PC-3 (cell line): Measurements from ENCODE around the gene KIAA1217. TPM values are rescaled to one million over a fixed set of nuclear protein-coding genes. Genes with fewer than 3 reads are reported as not detected.

Experiments used
- ATAC-seq: fragments of 200-7000 bp; cut with Tn5 transposase; 2 replicates; pipeline ENCODE4 v1.9.1; 2020; ENCODE audit warnings: mild to moderate bottlenecking, moderate library complexity
- BruUV-seq: library from RNA; stranded (reverse); fragments of 400-500 nt; replicated peaks from 2 replicates; lab custom pipeline; 2021; lab: Mats Ljungman, UMichigan
- CTCF ChIA-PET: fragments of 300-600 bp; sonication (Branson Sonifier 250); formaldehyde crosslinking; loops from one replicate; lab custom pipeline; 2022; ENCODE audit warnings: antibody characterized with exemption; lab: Charles Lee
- POLR2A ChIA-PET: fragments of 300-600 bp; sonication (Branson Sonifier 250); formaldehyde crosslinking; loops from one replicate; lab custom pipeline; 2022; ENCODE audit warnings: antibody characterized with exemption; ENCODE audit not compliant: unreplicated experiment; lab: Charles Lee
- DNase-seq: peaks from one replicate; pipeline ENCODE4 v3.0.0-alpha.2; 2015
- H2AFZ ChIP-seq: fragments of 300-600 bp; sonication (generic); 2 replicates; pipeline ENCODE4 v1.6.0; 2016; ENCODE audit warnings: antibody characterized with exemption, low read length
- H3F3A ChIP-seq: fragments of 300-600 bp; sonication (generic); one replicate; pipeline ENCODE4 v1.6.0; 2017; ENCODE audit warnings: antibody characterized with exemption, low read length, control low read depth, mild to moderate bottlenecking; ENCODE audit not compliant: unreplicated experiment
- H3K27ac ChIP-seq: fragments of 300-600 bp; sonication (generic); 2 replicates; pipeline ENCODE4 v1.5.1; 2016; ENCODE audit warnings: mild to moderate bottlenecking, low read length
- H3K27me3 ChIP-seq: fragments of 300-600 bp; sonication (generic); 2 replicates; pipeline ENCODE4 v1.6.1; 2016; ENCODE audit warnings: low read length, mixed read lengths
- H3K36me3 ChIP-seq: fragments of 300-600 bp; sonication (generic); 2 replicates; pipeline ENCODE4 v1.6.1; 2016; ENCODE audit warnings: low read depth, mixed run types, low read length, mixed read lengths
- H3K4me1 ChIP-seq: fragments of 300-600 bp; sonication (generic); 2 replicates; pipeline ENCODE4 v1.5.1; 2016; ENCODE audit warnings: low read length; ENCODE audit not compliant: insufficient read depth
- H3K4me2 ChIP-seq: fragments of 300-600 bp; sonication (generic); 2 replicates; pipeline ENCODE4 v1.6.0; 2016; ENCODE audit warnings: low read length
- H3K4me3 ChIP-seq: fragments of 300-600 bp; sonication (generic); 2 replicates; pipeline ENCODE4 v1.5.1; 2016; ENCODE audit warnings: mild to moderate bottlenecking, low read length, mixed read lengths
- H3K79me2 ChIP-seq: fragments of 300-600 bp; sonication (generic); 2 replicates; pipeline ENCODE4 v1.6.1; 2017; ENCODE audit warnings: low read length, mixed read lengths
- H3K9ac ChIP-seq: fragments of 300-600 bp; sonication (generic); 2 replicates; pipeline ENCODE4 v1.6.0; 2016; ENCODE audit warnings: mild to moderate bottlenecking, low read length
- H3K9me2 ChIP-seq: fragments of 300-600 bp; sonication (generic); replicated peaks from 2 replicates; pipeline ENCODE4 v1.6.1; 2016; ENCODE audit warnings: mixed run types, low read length, mixed read lengths
- H3K9me3 ChIP-seq: fragments of 300-600 bp; sonication (generic); 2 replicates; pipeline ENCODE4 v1.6.1; 2016; ENCODE audit warnings: low read length, mixed read lengths
- H4K20me1 ChIP-seq: fragments of 300-600 bp; sonication (generic); 2 replicates; pipeline ENCODE4 v1.6.1; 2016; ENCODE audit warnings: low read length, mixed read lengths
- CTCF ChIP-seq: fragments of 300-600 bp; sonication (generic); conservative IDR thresholded peaks from 2 replicates; pipeline ENCODE4 v1.5.1; 2017; ENCODE audit warnings: antibody characterized with exemption, low read depth, mild to moderate bottlenecking, low read length
- EZH2 ChIP-seq: fragments of 300-600 bp; sonication (generic); IDR thresholded peaks from one replicate; pipeline ENCODE4 v1.6.1; 2017; ENCODE audit warnings: antibody characterized with exemption, mild to moderate bottlenecking, low read length; ENCODE audit not compliant: unreplicated experiment
- EZH2phosphoT487 ChIP-seq: fragments of 300-600 bp; sonication (generic); IDR thresholded peaks from 2 replicates; pipeline ENCODE4 v1.6.1; 2018; ENCODE audit warnings: mild to moderate bottlenecking, antibody characterized with exemption, low read length, borderline replicate concordance
- intact Hi-C: fragments of 100-400 bp; cut with micrococcal nuclease; formaldehyde crosslinking; loops from 2 replicates; pipeline ENCODE4 v1.9.0; 2023
- total RNA-seq: library from RNA; depleted of rRNA; stranded (reverse); fragments of >200 nt; gene quantifications from 2 replicates; pipeline ENCODE4 v1.2.3, GENCODE V29; 2014

KIAA1217 gene
- total RNA-seq, 1 experiment from 2014 or later, result 16.0 TPM

GRCh38 chr10:24213881-24214280, 4.9 kb downstream of the KIAA1217 start:
- H3K79me2 ChIP-seq, result peaks cover 38% of the 10 kb centered on the region
- no peak overlapping the region for H2AFZ ChIP-seq
- H3K36me3 ChIP-seq, result no peaks in the 10 kb centered on the region
- no peak overlapping the region for H3K9ac ChIP-seq
- intact Hi-C loops, result no loop called here
- no peak overlapping the region for H3K4me3 ChIP-seq
- ChIA-PET CTCF (no interaction called here), POLR2A (no interaction called here)
- H3K27ac ChIP-seq, result no peak overlapping the region
- peaks cover 7% of the 10 kb centered on the region for H3K4me1 ChIP-seq
- H3K27me3 ChIP-seq, result no peaks in the 10 kb centered on the region
- TF ChIP-seq EZH2 (no peak), EZH2phosphoT487 (no peak), CTCF (no peak)
- H3K4me2 ChIP-seq, result no peak overlapping the region
- no peaks in the 10 kb centered on the region for H3K9me3 ChIP-seq
- no peaks in the 10 kb centered on the region for H3F3A ChIP-seq
- peaks cover 9% of the 10 kb centered on the region; the same call in 1 of the 2 replicates for H4K20me1 ChIP-seq
- no TSS peak for BruUV-seq
- no peak for DNase-seq
- H3K9me2 ChIP-seq, result no peaks in the 10 kb centered on the region
- no peak for ATAC-seq

GRCh38 chr10:24214762-24215161, 5.8 kb downstream of the KIAA1217 start:
- BruUV-seq, result no TSS peak
- no peaks in the 10 kb centered on the region for H3K36me3 ChIP-seq
- no peak for ATAC-seq
- ChIA-PET POLR2A (interaction anchor here (0.6 kb wide), 1 partner anchor 33 kb away, joined by 3 read pairs; no protein-coding TSS in a partner anchor), CTCF (no interaction called here)
- TF ChIP-seq EZH2 (no peak), CTCF (no peak), EZH2phosphoT487 (no peak)
- peaks cover 9% of the 10 kb centered on the region; the same call in 1 of the 2 replicates for H4K20me1 ChIP-seq
- no peaks in the 10 kb centered on the region for H3F3A ChIP-seq
- H3K4me1 ChIP-seq, result peaks cover 7% of the 10 kb centered on the region
- no peak for DNase-seq
- intact Hi-C loops, result no loop called here
- no peak overlapping the region for H3K4me2 ChIP-seq
- H3K27ac ChIP-seq, result no peak overlapping the region
- H3K9me2 ChIP-seq, result no peaks in the 10 kb centered on the region
- H3K9ac ChIP-seq, result no peak overlapping the region
- peaks cover 38% of the 10 kb centered on the region for H3K79me2 ChIP-seq
- H3K4me3 ChIP-seq, result no peak overlapping the region
- H2AFZ ChIP-seq, result no peak overlapping the region
- no peaks in the 10 kb centered on the region for H3K9me3 ChIP-seq
- H3K27me3 ChIP-seq, result no peaks in the 10 kb centered on the region

- peaks cover 7% of the 10 kb centered on the region for H3K4me1 ChIP-seq
- H3K79me2 ChIP-seq, result peaks cover 38% of the 10 kb centered on the region
- ChIA-PET POLR2A (interaction anchor here (0.6 kb wide), 1 partner anchor 32 kb away, joined by 3 read pairs; no protein-coding TSS in a partner anchor), CTCF (no interaction called here)
- no peak overlapping the region for H3K27ac ChIP-seq
- peaks cover 9% of the 10 kb centered on the region; the same call in 1 of the 2 replicates for H4K20me1 ChIP-seq
- no peaks in the 10 kb centered on the region for H3K36me3 ChIP-seq
- no peaks in the 10 kb centered on the region for H3K27me3 ChIP-seq
- H2AFZ ChIP-seq, result no peak overlapping the region
- intact Hi-C loops, result no loop called here
- BruUV-seq, result no TSS peak
- no peaks in the 10 kb centered on the region for H3F3A ChIP-seq
- H3K4me2 ChIP-seq, result no peak overlapping the region
- H3K4me3 ChIP-seq, result no peak overlapping the region
- no peaks in the 10 kb centered on the region for H3K9me2 ChIP-seq
- DNase-seq, result no peak
- TF ChIP-seq EZH2phosphoT487 (no peak), CTCF (no peak), EZH2 (no peak)
- no peaks in the 10 kb centered on the region for H3K9me3 ChIP-seq
- no peak for ATAC-seq
- H3K9ac ChIP-seq, result no peak overlapping the region
Measured at GRCh38 chr10:24215196-24215595, 6.3 kb downstream of the KIAA1217 start.
